Breast epithelium (tissue), 4 donors: ENCODE measurements around the gene PAPPA. TPM values are rescaled to one million over a fixed set of nuclear protein-coding genes. Genes with fewer than 3 reads are reported as not detected.

Experiments
- DNase-seq, 2 donors: peaks; one replicate each; pipeline ENCODE4 v3.0.0-alpha.2; 2019; ENCODE audit warnings: low spot score in 2 of 2
- H3K27ac ChIP-seq, 2 donors: fragments of 200-600 bp; sonication (generic) in 1 of 2; one replicate each; pipeline ENCODE4 v1.5.1; 2016 to 2019; ENCODE audit warnings: mild to moderate bottlenecking in 1 of 2
- H3K27me3 ChIP-seq, 2 donors: fragments of 200-600 bp; sonication (generic) in 1 of 2; one replicate each; pipeline versions ENCODE4 v1.5.1 to v1.6.0; 2017 to 2019; ENCODE audit warnings: control low read depth in 1 of 2, mild to moderate bottlenecking in 1 of 2
- H3K36me3 ChIP-seq: fragments of 200-600 bp; one replicate; pipeline ENCODE4 v1.5.1; 2019
- H3K4me1 ChIP-seq, 2 donors: fragments of 200-600 bp; sonication (generic); one replicate each; pipeline ENCODE4 v1.5.1; 2016 to 2019; ENCODE audit warnings: control low read depth in 1 of 2
- H3K4me3 ChIP-seq, 3 donors: fragments of 200-600 bp; sonication (generic); 1 replicate in 2 of 3; 2 replicates in 1 of 3; pipeline ENCODE4 v1.5.1; 2016 to 2019; ENCODE audit warnings: mild to moderate bottlenecking in 3 of 3, moderate library complexity in 2 of 3
- H3K9me3 ChIP-seq, 2 donors: fragments of 200-600 bp; sonication (generic) in 1 of 2; one replicate each; pipeline ENCODE4 v1.5.1; 2016 to 2019; ENCODE audit warnings: control low read depth in 1 of 2
- POLR2A ChIP-seq: fragments of 450-650 bp; IDR thresholded peaks from one replicate; pipeline ENCODE4 v1.6.1; 2016; ENCODE audit warnings: antibody characterized with exemption, mild to moderate bottlenecking, moderate library complexity
- POLR2AphosphoS5 ChIP-seq, 3 donors: sonication (generic); formaldehyde crosslinking; IDR thresholded peaks; one replicate each; pipeline ENCODE4 v1.6.1; 2017; ENCODE audit warnings: antibody characterized with exemption in 3 of 3
- intact Hi-C: fragments of 100-400 bp; cut with DNase I; formaldehyde crosslinking; loops from one replicate; pipeline ENCODE4 v1.15.1; 2023; ENCODE audit warnings: low total_unique reads
- total RNA-seq, 3 donors: library from RNA; depleted of rRNA; stranded (reverse); fragments of >200 nt; gene quantifications; one replicate each; pipeline ENCODE4 v1.1.0, GENCODE V29; 2016
- TF ChIP-seq, protein P1 (sequence below), 3 donors: fragments of 450-650 bp; IDR thresholded peaks; one replicate each; pipeline ENCODE4 v1.5.1; 2016 to 2017; ENCODE audit warnings: antibody characterized with exemption in 3 of 3, mild to moderate bottlenecking in 3 of 3, moderate library complexity in 3 of 3

PAPPA gene
- total RNA-seq, 3 donors from 2014 or later, result 2.6 to 3.4 (median 3.4) TPM

DNA sequence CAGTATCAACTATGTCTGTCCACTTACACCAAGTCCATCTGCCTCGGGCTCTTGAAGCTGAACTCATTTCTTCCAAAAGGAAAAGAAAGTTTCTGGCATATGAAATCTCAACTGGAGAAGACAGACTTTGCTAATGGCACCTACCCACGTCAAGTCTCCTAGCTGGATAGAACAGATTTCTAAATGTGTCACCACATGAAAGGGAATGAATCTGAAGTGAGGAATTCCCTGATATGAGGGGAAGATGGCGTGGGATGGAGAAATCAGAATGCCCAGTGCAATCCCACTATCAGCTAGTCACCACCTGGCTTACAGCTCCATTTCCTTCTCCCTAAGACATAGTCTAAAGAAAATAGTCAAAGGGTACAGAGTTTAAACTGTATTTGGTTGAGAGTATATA is 144.7 kb downstream of the PAPPA start:
- Histone ChIP-seq H3K9me3 (no peaks in the 10 kb centered on the region), H3K36me3 (no peaks in the 10 kb centered on the region), H3K27me3 (no peaks in the 10 kb centered on the region), H3K4me3 (no peak overlapping the region), H3K27ac (no peak overlapping the region), H3K4me1 (no peaks in the 10 kb centered on the region)
- TF ChIP-seq POLR2AphosphoS5 (IDR thresholded peaks at IDR 0.05) (no peak), POLR2A (no peak)
- TF ChIP-seq, protein P1, sequence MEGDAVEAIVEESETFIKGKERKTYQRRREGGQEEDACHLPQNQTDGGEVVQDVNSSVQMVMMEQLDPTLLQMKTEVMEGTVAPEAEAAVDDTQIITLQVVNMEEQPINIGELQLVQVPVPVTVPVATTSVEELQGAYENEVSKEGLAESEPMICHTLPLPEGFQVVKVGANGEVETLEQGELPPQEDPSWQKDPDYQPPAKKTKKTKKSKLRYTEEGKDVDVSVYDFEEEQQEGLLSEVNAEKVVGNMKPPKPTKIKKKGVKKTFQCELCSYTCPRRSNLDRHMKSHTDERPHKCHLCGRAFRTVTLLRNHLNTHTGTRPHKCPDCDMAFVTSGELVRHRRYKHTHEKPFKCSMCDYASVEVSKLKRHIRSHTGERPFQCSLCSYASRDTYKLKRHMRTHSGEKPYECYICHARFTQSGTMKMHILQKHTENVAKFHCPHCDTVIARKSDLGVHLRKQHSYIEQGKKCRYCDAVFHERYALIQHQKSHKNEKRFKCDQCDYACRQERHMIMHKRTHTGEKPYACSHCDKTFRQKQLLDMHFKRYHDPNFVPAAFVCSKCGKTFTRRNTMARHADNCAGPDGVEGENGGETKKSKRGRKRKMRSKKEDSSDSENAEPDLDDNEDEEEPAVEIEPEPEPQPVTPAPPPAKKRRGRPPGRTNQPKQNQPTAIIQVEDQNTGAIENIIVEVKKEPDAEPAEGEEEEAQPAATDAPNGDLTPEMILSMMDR (IDR thresholded peaks at IDR 0.05), result no peak
- DNase-seq, result no peak
- intact Hi-C loops, result no loop called here

DNA sequence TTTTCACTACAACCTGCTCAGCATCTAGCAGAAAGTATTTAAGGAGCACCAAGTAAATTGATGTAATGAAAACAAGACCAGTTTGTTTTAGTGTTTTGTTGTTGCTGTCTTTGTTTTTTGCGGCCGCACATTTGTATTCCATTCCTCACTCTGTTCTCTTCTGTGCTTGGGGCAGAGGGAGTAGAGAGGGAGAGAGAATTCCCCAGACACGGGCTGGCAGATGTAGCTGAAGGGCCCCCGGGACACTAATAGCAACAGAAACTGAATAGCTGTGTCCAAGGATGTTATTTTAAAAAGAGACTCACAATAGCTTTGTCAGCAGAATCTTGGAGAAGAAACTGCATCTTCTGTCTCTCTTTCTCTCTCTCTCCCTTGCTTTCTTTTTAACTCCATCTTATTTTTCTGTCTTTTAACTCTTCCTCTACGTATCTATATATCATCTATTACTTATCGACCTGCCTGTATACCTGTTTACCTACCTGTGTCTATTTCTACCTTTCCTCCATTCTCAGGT is 145.3 kb downstream of the PAPPA start:
- no peak for DNase-seq
- Histone ChIP-seq H3K27ac (no peak overlapping the region), H3K27me3 (no peaks in the 10 kb centered on the region), H3K36me3 (no peaks in the 10 kb centered on the region), H3K9me3 (no peaks in the 10 kb centered on the region), H3K4me3 (no peak overlapping the region), H3K4me1 (no peaks in the 10 kb centered on the region)
- TF ChIP-seq, protein P1 (IDR thresholded peaks at IDR 0.05), result no peak
- TF ChIP-seq POLR2AphosphoS5 (IDR thresholded peaks at IDR 0.05) (no peak), POLR2A (no peak)
- intact Hi-C loops, result no loop called here

DNA sequence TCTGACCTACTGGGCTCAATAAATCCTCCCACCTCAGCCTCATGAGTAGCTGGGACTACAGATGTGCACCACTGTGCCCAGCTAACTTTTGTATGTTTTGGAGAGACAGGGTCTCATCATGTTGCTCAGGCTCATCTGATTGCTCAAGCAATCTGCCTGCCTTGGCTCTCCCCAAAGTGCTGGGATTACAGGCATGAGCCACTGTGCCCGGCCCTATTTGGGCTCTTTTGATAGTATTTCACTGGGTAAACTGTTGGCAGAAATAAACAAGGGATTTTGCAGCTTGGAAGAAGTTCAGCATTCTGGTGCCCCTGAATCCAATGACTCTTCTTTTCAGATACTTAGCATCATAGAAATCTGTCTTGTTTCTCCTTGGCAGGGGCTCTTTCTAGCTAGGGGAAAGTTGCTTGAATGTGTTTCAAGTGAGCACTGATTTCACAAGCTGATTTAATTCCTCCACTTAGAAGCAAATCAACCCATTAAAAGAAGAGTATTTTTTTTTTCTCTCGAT is 146.8 kb downstream of the PAPPA start:
- H3K4me3 ChIP-seq, result no peak overlapping the region
- no peaks in the 10 kb centered on the region for H3K9me3 ChIP-seq
- no peak overlapping the region for H3K27ac ChIP-seq
- DNase-seq, result no peak
- TF ChIP-seq POLR2AphosphoS5 (IDR thresholded peaks at IDR 0.05) (no peak), POLR2A (no peak)
- TF ChIP-seq, protein P1 (IDR thresholded peaks at IDR 0.05), result no peak
- no peaks in the 10 kb centered on the region for H3K4me1 ChIP-seq
- no peaks in the 10 kb centered on the region for H3K36me3 ChIP-seq
- intact Hi-C loops, result no loop called here
- no peaks in the 10 kb centered on the region for H3K27me3 ChIP-seq

DNA sequence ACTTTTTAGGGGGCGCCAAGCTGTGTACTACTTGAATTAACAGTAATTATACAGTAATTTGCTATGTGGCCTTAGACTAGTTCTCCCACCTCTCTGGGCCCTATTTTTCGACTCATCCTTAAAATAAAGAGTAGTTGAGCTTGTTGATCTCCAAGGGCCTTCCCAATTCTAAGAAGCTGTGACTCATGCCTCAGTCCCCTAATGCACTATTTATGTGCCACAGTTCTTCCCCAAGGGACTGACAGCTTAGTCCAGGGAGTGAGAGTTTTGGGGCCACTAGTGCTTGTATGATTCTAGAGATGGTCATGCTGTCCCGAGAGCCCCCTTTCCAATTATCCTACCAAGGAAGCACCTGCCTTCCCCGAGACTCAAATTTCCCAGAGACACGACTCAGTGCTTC is 149.7 kb downstream of the PAPPA start:
- no peaks in the 10 kb centered on the region for H3K4me1 ChIP-seq
- no peak for DNase-seq
- H3K27me3 ChIP-seq, result no peaks in the 10 kb centered on the region
- H3K27ac ChIP-seq, result no peak overlapping the region
- H3K4me3 ChIP-seq, result no peak overlapping the region
- TF ChIP-seq POLR2AphosphoS5 (IDR thresholded peaks at IDR 0.05), result no peak
- TF ChIP-seq, protein P1 (IDR thresholded peaks at IDR 0.05), result no peak
- TF ChIP-seq POLR2A, result no peak
- intact Hi-C loops, result no loop called here
- no peaks in the 10 kb centered on the region for H3K36me3 ChIP-seq
- H3K9me3 ChIP-seq, result no peaks in the 10 kb centered on the region

DNA sequence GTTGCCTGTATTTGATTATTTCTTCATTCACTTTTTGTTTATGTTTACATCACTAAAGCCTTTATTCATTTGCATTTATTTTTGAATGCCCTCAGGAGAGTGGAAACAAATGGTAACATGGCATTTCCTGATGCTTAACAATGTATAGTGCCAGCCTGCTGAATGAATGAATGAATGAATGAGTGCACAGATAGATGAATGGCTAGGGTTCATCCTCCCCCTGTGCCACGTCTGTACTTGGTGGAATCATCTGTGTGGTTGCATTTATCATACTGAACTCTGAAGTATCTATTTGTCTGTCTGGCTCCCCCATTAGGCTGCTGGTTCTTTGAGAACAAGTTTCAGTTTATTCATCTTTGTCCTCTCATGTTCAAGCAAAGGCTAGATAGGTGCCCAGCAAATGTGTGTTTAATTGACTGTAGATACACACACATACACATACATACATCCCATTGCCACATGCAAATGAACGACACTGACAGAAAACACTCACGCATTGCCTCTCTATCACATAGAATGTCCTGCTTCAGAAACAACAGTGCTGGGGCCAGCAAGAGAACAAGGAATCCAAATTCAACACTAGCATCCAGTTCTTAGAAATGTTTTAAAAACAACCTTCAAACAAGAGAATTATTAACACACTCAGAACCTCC is 150.4 kb downstream of the PAPPA start:
- Histone ChIP-seq H3K4me3 (no peak overlapping the region), H3K9me3 (no peaks in the 10 kb centered on the region), H3K27ac (no peak overlapping the region), H3K36me3 (no peaks in the 10 kb centered on the region), H3K4me1 (no peaks in the 10 kb centered on the region), H3K27me3 (no peaks in the 10 kb centered on the region)
- TF ChIP-seq, protein P1 (IDR thresholded peaks at IDR 0.05), result no peak
- TF ChIP-seq POLR2A (no peak), POLR2AphosphoS5 (IDR thresholded peaks at IDR 0.05) (no peak)
- intact Hi-C loops, result no loop called here
- no peak for DNase-seq
